ENCODE measurements around the gene BIN1. TPM values are rescaled to one million over a fixed set of nuclear protein-coding genes. Genes with fewer than 3 reads are reported as not detected.
A peak's percentile ranks its signal among the peaks of the same experiment; 100 is the strongest.

The BIN1 gene
- polyA plus RNA-seq, 1 of the 3 experiments (the other 2 are of a cell fraction) = 40.3 TPM

DNA sequence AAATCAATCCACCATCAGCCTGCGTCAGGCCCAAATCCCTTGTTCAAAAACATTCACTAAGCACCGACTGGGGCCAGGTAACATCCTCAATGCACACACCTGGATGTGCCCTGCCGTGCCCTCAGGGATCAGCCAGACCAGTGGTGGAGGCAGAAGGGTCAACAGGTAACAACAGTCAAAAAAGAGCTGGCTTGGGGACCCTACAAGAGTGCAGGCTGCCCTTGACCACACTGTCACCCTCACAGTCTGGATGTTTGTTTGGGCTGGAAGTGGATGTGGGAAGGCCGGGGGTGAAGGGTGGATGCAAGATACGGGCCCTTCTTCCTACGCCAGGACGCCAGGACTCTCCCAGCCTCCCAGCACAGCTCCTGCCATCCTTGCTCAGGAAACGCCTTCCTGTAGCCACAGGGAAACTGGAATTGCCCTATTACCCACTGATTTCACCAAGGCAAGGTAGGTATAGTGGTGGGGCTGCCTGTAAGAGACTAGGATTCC lies 2.7 kb downstream of the BIN1 start:
- POLR2A ChIA-PET = no interaction called here
- Histone ChIP-seq H3K36me3 (replicated peaks in 1 of 2; ENCODE audit: control insufficient read depth in 1 of 2, insufficient read depth in 2 of 2, low read length in 1 of 2) (no peaks in the 10 kb centered on the region), H3F3A (replicated peaks; ENCODE audit: insufficient read depth) (peaks cover 8% of the 10 kb centered on the region), H3K27ac (ENCODE audit: low read depth in 2 of 2, low read length in 1 of 2) (no peak overlapping the region; a peak in 1 of 4 replicates), H3K4me1 (ENCODE audit: control insufficient read depth in 1 of 2, insufficient read depth in 2 of 2, low read depth in 1 of 2, low read length in 1 of 2) (peaks cover 14 to 33% of the 10 kb centered on the region in 2 experiments), H3K4me3 (ENCODE audit: low read depth in 2 of 2, low read length in 1 of 2) (no peak overlapping the region), H3K4me2 (no peak overlapping the region), H3K9me2 (no peaks in the 10 kb centered on the region), H2AFZ (ENCODE audit: low read depth) (no peak overlapping the region), H4K20me1 (ENCODE audit: insufficient read depth) (no peaks in the 10 kb centered on the region), H3K27me3 (ENCODE audit: insufficient read depth) (no peaks in the 10 kb centered on the region), H3K79me2 (ENCODE audit: insufficient read depth) (peaks cover 50% of the 10 kb centered on the region), H3K9me3 (no peaks in the 10 kb centered on the region), H3K9ac (no peak overlapping the region)
- CTCF ChIA-PET = interaction anchor here (0.8 to 2.5 kb wide), 5 partner anchors 9 to 39 kb away, joined by 3 to 13 read pairs (median 6); no protein-coding TSS in a partner anchor
- peak; percentile 17 for DNase-seq
- TF ChIP-seq POLR2AphosphoS5 (IDR thresholded peaks at IDR 0.05; ENCODE audit: low read depth, low read length) (no peak), TAF1 (IDR thresholded peaks at IDR 0.05; ENCODE audit: borderline replicate concordance, low read depth, low read length) (no peak), EZH2phosphoT487 (IDR thresholded peaks at IDR 0.05; ENCODE audit: borderline replicate concordance, low read depth) (no peak), RAD21 (IDR thresholded peaks at IDR 0.05; ENCODE audit: low read length) (no peak), GATA2 (CRISPR knock-in tag; IDR thresholded peaks at IDR 0.05) (no peak), FOSL2 (IDR thresholded peaks at IDR 0.05; ENCODE audit: borderline replicate concordance, low read depth) (no peak), FOXM1 (IDR thresholded peaks at IDR 0.05; ENCODE audit: low read depth) (no peak), SIN3A (IDR thresholded peaks at IDR 0.05; ENCODE audit: borderline replicate concordance, low read depth, low read length) (no peak), NFIC (IDR thresholded peaks at IDR 0.05; ENCODE audit: borderline replicate concordance) (no peak), RCOR1 (IDR thresholded peaks at IDR 0.05; ENCODE audit: low read length) (no peak), ELF1 (IDR thresholded peaks at IDR 0.05) (no peak), EP300 (IDR thresholded peaks at IDR 0.05; ENCODE audit: borderline replicate concordance in 1 of 2, low read depth in 1 of 2, low read length in 1 of 2) (no peak), GABPA (IDR thresholded peaks at IDR 0.05; ENCODE audit: low read depth) (no peak), FOXJ3 (CRISPR knock-in tag; IDR thresholded peaks at IDR 0.05) (no peak)
- TF ChIP-seq, protein P1, sequence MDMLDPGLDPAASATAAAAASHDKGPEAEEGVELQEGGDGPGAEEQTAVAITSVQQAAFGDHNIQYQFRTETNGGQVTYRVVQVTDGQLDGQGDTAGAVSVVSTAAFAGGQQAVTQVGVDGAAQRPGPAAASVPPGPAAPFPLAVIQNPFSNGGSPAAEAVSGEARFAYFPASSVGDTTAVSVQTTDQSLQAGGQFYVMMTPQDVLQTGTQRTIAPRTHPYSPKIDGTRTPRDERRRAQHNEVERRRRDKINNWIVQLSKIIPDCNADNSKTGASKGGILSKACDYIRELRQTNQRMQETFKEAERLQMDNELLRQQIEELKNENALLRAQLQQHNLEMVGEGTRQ (IDR thresholded peaks at IDR 0.05; ENCODE audit: borderline replicate concordance, low read depth, low read length) = no peak
- TF ChIP-seq, protein P2, sequence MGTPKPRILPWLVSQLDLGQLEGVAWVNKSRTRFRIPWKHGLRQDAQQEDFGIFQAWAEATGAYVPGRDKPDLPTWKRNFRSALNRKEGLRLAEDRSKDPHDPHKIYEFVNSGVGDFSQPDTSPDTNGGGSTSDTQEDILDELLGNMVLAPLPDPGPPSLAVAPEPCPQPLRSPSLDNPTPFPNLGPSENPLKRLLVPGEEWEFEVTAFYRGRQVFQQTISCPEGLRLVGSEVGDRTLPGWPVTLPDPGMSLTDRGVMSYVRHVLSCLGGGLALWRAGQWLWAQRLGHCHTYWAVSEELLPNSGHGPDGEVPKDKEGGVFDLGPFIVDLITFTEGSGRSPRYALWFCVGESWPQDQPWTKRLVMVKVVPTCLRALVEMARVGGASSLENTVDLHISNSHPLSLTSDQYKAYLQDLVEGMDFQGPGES (IDR thresholded peaks at IDR 0.05; ENCODE audit: low read depth, low read length) = no peak
- TF ChIP-seq, protein P3, sequence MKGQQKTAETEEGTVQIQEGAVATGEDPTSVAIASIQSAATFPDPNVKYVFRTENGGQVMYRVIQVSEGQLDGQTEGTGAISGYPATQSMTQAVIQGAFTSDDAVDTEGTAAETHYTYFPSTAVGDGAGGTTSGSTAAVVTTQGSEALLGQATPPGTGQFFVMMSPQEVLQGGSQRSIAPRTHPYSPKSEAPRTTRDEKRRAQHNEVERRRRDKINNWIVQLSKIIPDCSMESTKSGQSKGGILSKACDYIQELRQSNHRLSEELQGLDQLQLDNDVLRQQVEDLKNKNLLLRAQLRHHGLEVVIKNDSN (IDR thresholded peaks at IDR 0.05; ENCODE audit: borderline replicate concordance, low read depth) = no peak
- TF ChIP-seq, protein P4, sequence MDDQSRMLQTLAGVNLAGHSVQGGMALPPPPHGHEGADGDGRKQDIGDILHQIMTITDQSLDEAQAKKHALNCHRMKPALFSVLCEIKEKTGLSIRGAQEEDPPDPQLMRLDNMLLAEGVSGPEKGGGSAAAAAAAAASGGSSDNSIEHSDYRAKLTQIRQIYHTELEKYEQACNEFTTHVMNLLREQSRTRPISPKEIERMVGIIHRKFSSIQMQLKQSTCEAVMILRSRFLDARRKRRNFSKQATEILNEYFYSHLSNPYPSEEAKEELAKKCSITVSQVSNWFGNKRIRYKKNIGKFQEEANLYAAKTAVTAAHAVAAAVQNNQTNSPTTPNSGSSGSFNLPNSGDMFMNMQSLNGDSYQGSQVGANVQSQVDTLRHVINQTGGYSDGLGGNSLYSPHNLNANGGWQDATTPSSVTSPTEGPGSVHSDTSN (IDR thresholded peaks at IDR 0.05) = no peak
- TF ChIP-seq, protein P5, sequence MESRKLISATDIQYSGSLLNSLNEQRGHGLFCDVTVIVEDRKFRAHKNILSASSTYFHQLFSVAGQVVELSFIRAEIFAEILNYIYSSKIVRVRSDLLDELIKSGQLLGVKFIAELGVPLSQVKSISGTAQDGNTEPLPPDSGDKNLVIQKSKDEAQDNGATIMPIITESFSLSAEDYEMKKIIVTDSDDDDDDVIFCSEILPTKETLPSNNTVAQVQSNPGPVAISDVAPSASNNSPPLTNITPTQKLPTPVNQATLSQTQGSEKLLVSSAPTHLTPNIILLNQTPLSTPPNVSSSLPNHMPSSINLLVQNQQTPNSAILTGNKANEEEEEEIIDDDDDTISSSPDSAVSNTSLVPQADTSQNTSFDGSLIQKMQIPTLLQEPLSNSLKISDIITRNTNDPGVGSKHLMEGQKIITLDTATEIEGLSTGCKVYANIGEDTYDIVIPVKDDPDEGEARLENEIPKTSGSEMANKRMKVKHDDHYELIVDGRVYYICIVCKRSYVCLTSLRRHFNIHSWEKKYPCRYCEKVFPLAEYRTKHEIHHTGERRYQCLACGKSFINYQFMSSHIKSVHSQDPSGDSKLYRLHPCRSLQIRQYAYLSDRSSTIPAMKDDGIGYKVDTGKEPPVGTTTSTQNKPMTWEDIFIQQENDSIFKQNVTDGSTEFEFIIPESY (IDR thresholded peaks at IDR 0.05; ENCODE audit: borderline replicate concordance, low read depth) = no peak
- WGBS (ENCODE audit: low lambda C conversion rate) = 91% methylated on average over 8 of the region's 8 CpGs
